T47D (cell line): ENCODE results near the gene ARL8A.
"Not testable (repeated sequence)": the region's sequence is repeated elsewhere in the genome, so short reads cannot be mapped to it uniquely, and the experiment has no call there.

Experiments used
- DNase-seq, 2 experiments: peaks; one replicate each; pipeline versions ENCODE4 v3.0.0 to v3.0.0-alpha.2; 2011 to 2012; ENCODE audit warnings: low read depth in 1 of 2, low spot score in 1 of 2
- JUND ChIP-seq: IDR thresholded peaks from 2 replicates; pipeline ENCODE4 v1.6.1; 2012; ENCODE audit warnings: low read depth
- in situ Hi-C: cut with HindIII; loops from 2 replicates; pipeline ENCODE4 v1.10.0; 2016; ENCODE audit warnings: low sequenced_read_pairs, low pct_unique_long_range_greater_than_20kb

ARL8A gene

GRCh38 chr1:202167708-202168415, 23.3 kb upstream of the ARL8A start:
- in situ Hi-C loops: no loop called here
- no peak for TF ChIP-seq JUND
- DNase-seq: no peak

- in situ Hi-C loops, DNase-seq: not testable (repeated sequence)
These were observed 22.5 kb upstream of the ARL8A start for GRCh38 chr1:202167054-202167453.

- in situ Hi-C loops: no loop called here
- no peak for TF ChIP-seq JUND
- DNase-seq: no peak
These were observed 21.7 kb upstream of the ARL8A start for GRCh38 chr1:202165942-202166843.

GRCh38 chr1:202165267-202165941, 20.9 kb upstream of the ARL8A start:
- DNase-seq: no peak

GRCh38 chr1:202164271-202165037, 19.9 kb upstream of the ARL8A start:
- TF ChIP-seq JUND: no peak
- DNase-seq: no peak
- in situ Hi-C loops: no loop called here

More at GRCh38 chr1:202165267-202165941, 20.9 kb upstream of the ARL8A start:
- TF ChIP-seq JUND: no peak
- in situ Hi-C loops: no loop called here

GRCh38 chr1:202163281-202164270, 19.0 kb upstream of the ARL8A start:
- in situ Hi-C loops: no loop called here
- no peak for TF ChIP-seq JUND
- DNase-seq: no peak

GRCh38 chr1:202162418-202163280, 18.1 kb upstream of the ARL8A start:
- no peak for TF ChIP-seq JUND
- in situ Hi-C loops: no loop called here
- no peak for DNase-seq

GRCh38 chr1:202162047-202162417, 17.5 kb upstream of the ARL8A start:
- TF ChIP-seq JUND: no peak
- in situ Hi-C loops: no loop called here
- DNase-seq: no peak

- in situ Hi-C loops: no loop called here
- no peak for TF ChIP-seq JUND
- no peak for DNase-seq
These were observed 16.9 kb upstream of the ARL8A start for GRCh38 chr1:202161151-202162046.

GRCh38 chr1:202160377-202160940, 15.9 kb upstream of the ARL8A start, which contains the start of gene PTPN7:
TSS of gene PTPN7 (minus strand) at chr1:202160602. CDS start at chr1:202159402, 1,200 bp downstream.
- no peak for DNase-seq
- in situ Hi-C loops: no loop called here
- no peak for TF ChIP-seq JUND
